ENCODE measurements around the gene PHACTR4.

Gene PHACTR4

GRCh38 chr1:28499553-28499952, 130.0 kb downstream of the PHACTR4 start:
- WGBS: 91% methylated on average over 4 of the region's 4 CpGs

GRCh38 chr1:28501925-28502324, 132.4 kb downstream of the PHACTR4 start:
- Histone ChIP-seq H3K9ac (ENCODE audit: low read length) (no peak overlapping the region), H4K91ac (ENCODE audit: low read length) (no peak overlapping the region), H3K36me3 (ENCODE audit: control insufficient read depth in 1 of 2, insufficient read depth in 2 of 2, low read depth in 1 of 2, low read length in 2 of 2) (peaks cover 14 to 15% of the 10 kb centered on the region in 2 experiments), H2BK12ac (ENCODE audit: low read length in 2 of 2) (no peak overlapping the region), H3K4me3 (ENCODE audit: insufficient read depth in 1 of 2, low read depth in 1 of 2, low read length in 2 of 2) (no peak overlapping the region), H2AFZ (ENCODE audit: low read depth, low read length) (no peak overlapping the region), H3K18ac (ENCODE audit: low read depth in 1 of 2, low read length in 2 of 2) (no peak overlapping the region), H2BK120ac (ENCODE audit: low read depth, low read length) (no peak overlapping the region), H2BK15ac (ENCODE audit: low read depth, poor library complexity, severe bottlenecking) (no peak overlapping the region), H3K23ac (ENCODE audit: low read length in 2 of 2) (no peak overlapping the region), H4K8ac (ENCODE audit: low read length) (no peak overlapping the region), H3K4ac (ENCODE audit: low read depth in 1 of 2, low read length in 2 of 2) (no peak overlapping the region), H2AK5ac (ENCODE audit: low read length, severe bottlenecking) (no peak overlapping the region), H3K4me2 (ENCODE audit: low read length, poor library complexity, severe bottlenecking) (no peak overlapping the region), H3K4me1 (ENCODE audit: control insufficient read depth, insufficient read depth, low read depth, low read length) (peaks cover 4% of the 10 kb centered on the region), H3K9me3 (ENCODE audit: control insufficient read depth, low read length) (no peaks in the 10 kb centered on the region), H3K27me3 (ENCODE audit: control insufficient read depth in 1 of 2, insufficient read depth in 1 of 2, low read length in 2 of 2) (no peaks in the 10 kb centered on the region), H2BK5ac (ENCODE audit: low read depth, low read length, poor library complexity, severe bottlenecking) (no peak overlapping the region), H3K27ac (ENCODE audit: low read length, poor library complexity, severe bottlenecking) (no peak overlapping the region), H3K14ac (ENCODE audit: low read length in 2 of 2) (no peak overlapping the region), H3K79me1 (replicated peaks; ENCODE audit: low read length, poor library complexity, severe bottlenecking) (peaks cover 4% of the 10 kb centered on the region)
- DNase-seq: no peak
- WGBS: 95% methylated on average over 4 of the region's 4 CpGs

More at GRCh38 chr1:28499553-28499952, 130.0 kb downstream of the PHACTR4 start:
- no peak overlapping the region for H3K4ac ChIP-seq (ENCODE audit: low read depth in 1 of 2, low read length in 2 of 2)
- H3K9ac ChIP-seq (ENCODE audit: low read length): no peak overlapping the region
- peaks cover 2% of the 10 kb centered on the region for H3K4me1 ChIP-seq (ENCODE audit: control insufficient read depth, insufficient read depth, low read depth, low read length)
- H3K36me3 ChIP-seq (ENCODE audit: control insufficient read depth in 1 of 2, insufficient read depth in 2 of 2, low read depth in 1 of 2, low read length in 2 of 2): peaks cover 25 to 30% of the 10 kb centered on the region in 2 experiments
- H2BK5ac ChIP-seq (ENCODE audit: low read depth, low read length, poor library complexity, severe bottlenecking): no peak overlapping the region
- no peak overlapping the region for H3K14ac ChIP-seq (ENCODE audit: low read length in 2 of 2)
- no peaks in the 10 kb centered on the region for H3K9me3 ChIP-seq (ENCODE audit: control insufficient read depth, low read length)
- no peak overlapping the region for H2AFZ ChIP-seq (ENCODE audit: low read depth, low read length)
- no peak overlapping the region for H3K18ac ChIP-seq (ENCODE audit: low read depth in 1 of 2, low read length in 2 of 2)
- H2BK12ac ChIP-seq (ENCODE audit: low read length in 2 of 2): no peak overlapping the region
- H3K4me3 ChIP-seq (ENCODE audit: insufficient read depth in 1 of 2, low read depth in 1 of 2, low read length in 2 of 2): no peak overlapping the region
- H4K8ac ChIP-seq (ENCODE audit: low read length): no peak overlapping the region
- H3K23ac ChIP-seq (ENCODE audit: low read length in 2 of 2): no peak overlapping the region
- H3K27me3 ChIP-seq (ENCODE audit: control insufficient read depth in 1 of 2, insufficient read depth in 1 of 2, low read length in 2 of 2): no peaks in the 10 kb centered on the region
- no peak for DNase-seq
- H3K4me2 ChIP-seq (ENCODE audit: low read length, poor library complexity, severe bottlenecking): no peak overlapping the region
- no peak overlapping the region for H2AK5ac ChIP-seq (ENCODE audit: low read length, severe bottlenecking)
- no peak overlapping the region for H2BK15ac ChIP-seq (ENCODE audit: low read depth, poor library complexity, severe bottlenecking)
- peaks cover 5% of the 10 kb centered on the region for H3K79me1 ChIP-seq (replicated peaks; ENCODE audit: low read length, poor library complexity, severe bottlenecking)
- H3K27ac ChIP-seq (ENCODE audit: low read length, poor library complexity, severe bottlenecking): no peak overlapping the region
- H2BK120ac ChIP-seq (ENCODE audit: low read depth, low read length): no peak overlapping the region
- no peak overlapping the region for H4K91ac ChIP-seq (ENCODE audit: low read length)

GRCh38 chr1:28503117-28503516, 133.6 kb downstream of the PHACTR4 start:
- peaks cover 12 to 20% of the 10 kb centered on the region in 2 experiments for H3K36me3 ChIP-seq (ENCODE audit: control insufficient read depth in 1 of 2, insufficient read depth in 2 of 2, low read depth in 1 of 2, low read length in 2 of 2)
- H4K8ac ChIP-seq (ENCODE audit: low read length): no peak overlapping the region
- no peak overlapping the region for H2BK5ac ChIP-seq (ENCODE audit: low read depth, low read length, poor library complexity, severe bottlenecking)
- peaks cover 4% of the 10 kb centered on the region for H3K4me1 ChIP-seq (ENCODE audit: control insufficient read depth, insufficient read depth, low read depth, low read length)
- H3K27ac ChIP-seq (ENCODE audit: low read length, poor library complexity, severe bottlenecking): no peak overlapping the region
- no peak overlapping the region for H3K4me3 ChIP-seq (ENCODE audit: insufficient read depth in 1 of 2, low read depth in 1 of 2, low read length in 2 of 2)
- H2BK120ac ChIP-seq (ENCODE audit: low read depth, low read length): no peak overlapping the region
- no peak overlapping the region for H2BK15ac ChIP-seq (ENCODE audit: low read depth, poor library complexity, severe bottlenecking)
- no peak overlapping the region for H3K4me2 ChIP-seq (ENCODE audit: low read length, poor library complexity, severe bottlenecking)
- H3K27me3 ChIP-seq (ENCODE audit: control insufficient read depth in 1 of 2, insufficient read depth in 1 of 2, low read length in 2 of 2): no peaks in the 10 kb centered on the region
- peaks cover 3% of the 10 kb centered on the region for H3K79me1 ChIP-seq (replicated peaks; ENCODE audit: low read length, poor library complexity, severe bottlenecking)
- WGBS: 93% methylated on average over 2 of the region's 3 CpGs
- no peaks in the 10 kb centered on the region for H3K9me3 ChIP-seq (ENCODE audit: control insufficient read depth, low read length)
- H4K91ac ChIP-seq (ENCODE audit: low read length): no peak overlapping the region
- no peak for DNase-seq
- H2AFZ ChIP-seq (ENCODE audit: low read depth, low read length): no peak overlapping the region
- no peak overlapping the region for H3K14ac ChIP-seq (ENCODE audit: low read length in 2 of 2)
- H2AK5ac ChIP-seq (ENCODE audit: low read length, severe bottlenecking): no peak overlapping the region
- H3K4ac ChIP-seq (ENCODE audit: low read depth in 1 of 2, low read length in 2 of 2): no peak overlapping the region
- no peak overlapping the region for H3K18ac ChIP-seq (ENCODE audit: low read depth in 1 of 2, low read length in 2 of 2)
- no peak overlapping the region for H3K9ac ChIP-seq (ENCODE audit: low read length)
- H3K23ac ChIP-seq (ENCODE audit: low read length in 2 of 2): no peak overlapping the region
- no peak overlapping the region for H2BK12ac ChIP-seq (ENCODE audit: low read length in 2 of 2)

- peak within 1 kb of the TSS; percentile 81 to 95 for H3K4me3 ChIP-seq (ENCODE audit: insufficient read depth in 1 of 2, low read depth in 1 of 2, low read length in 2 of 2)
- peak within 1 kb of the TSS; percentile 93 for H4K8ac ChIP-seq (ENCODE audit: low read length)
- no peak within 1 kb of the TSS for H2BK15ac ChIP-seq (ENCODE audit: low read depth, poor library complexity, severe bottlenecking)
- DNase-seq: peak; percentile 99
- peak within 1 kb of the TSS; percentile 77 to 81 for H3K18ac ChIP-seq (ENCODE audit: low read depth in 1 of 2, low read length in 2 of 2)
- H3K79me1 ChIP-seq (replicated peaks; ENCODE audit: low read length, poor library complexity, severe bottlenecking): peaks cover 3% of the 10 kb centered on the region
- no peak within 1 kb of the TSS for H2BK12ac ChIP-seq (ENCODE audit: low read length in 2 of 2)
- H4K91ac ChIP-seq (ENCODE audit: low read length): peak within 1 kb of the TSS; percentile 78
- peak within 1 kb of the TSS; percentile 94 for H3K27ac ChIP-seq (ENCODE audit: low read length, poor library complexity, severe bottlenecking)
- peak within 1 kb of the TSS; percentile 79 to 96 for H3K4ac ChIP-seq (ENCODE audit: low read depth in 1 of 2, low read length in 2 of 2)
- peak within 1 kb of the TSS; percentile 79 for H2AK5ac ChIP-seq (ENCODE audit: low read length, severe bottlenecking)
- WGBS: 8% methylated on average over 37 of the region's 41 CpGs
- no peaks in the 10 kb centered on the region for H3K9me3 ChIP-seq (ENCODE audit: control insufficient read depth, low read length)
- H3K4me2 ChIP-seq (ENCODE audit: low read length, poor library complexity, severe bottlenecking): peak within 1 kb of the TSS; percentile 67
- H3K14ac ChIP-seq (ENCODE audit: low read length in 2 of 2): peak within 1 kb of the TSS in 1 of 2 experiments; percentile 85
- peak within 1 kb of the TSS; percentile 77 for H2BK5ac ChIP-seq (ENCODE audit: low read depth, low read length, poor library complexity, severe bottlenecking)
- H2AFZ ChIP-seq (ENCODE audit: low read depth, low read length): peak within 1 kb of the TSS; percentile 72
- no peak within 1 kb of the TSS for H3K23ac ChIP-seq (ENCODE audit: low read length in 2 of 2)
- no peaks in the 10 kb centered on the region for H3K27me3 ChIP-seq (ENCODE audit: control insufficient read depth in 1 of 2, insufficient read depth in 1 of 2, low read length in 2 of 2)
- H2BK120ac ChIP-seq (ENCODE audit: low read depth, low read length): no peak within 1 kb of the TSS
- H3K4me1 ChIP-seq (ENCODE audit: control insufficient read depth, insufficient read depth, low read depth, low read length): peaks cover 14% of the 10 kb centered on the region
- H3K36me3 ChIP-seq (ENCODE audit: control insufficient read depth in 1 of 2, insufficient read depth in 2 of 2, low read depth in 1 of 2, low read length in 2 of 2): peaks cover 19 to 37% of the 10 kb centered on the region in 2 experiments
- peak within 1 kb of the TSS; percentile 94 for H3K9ac ChIP-seq (ENCODE audit: low read length)
Measured at GRCh38 chr1:28505406-28506187, 136.1 kb downstream of the PHACTR4 start, which contains the start of gene RCC1. Gene RCC1 (plus strand): TSS chr1:28506043. CDS start chr1:28529867, 23,824 bp downstream.

Measured in mesenchymal stem cell (in vitro differentiated cells and primary cell).